NCI-H82 treated with DMSO at 0.1 percent for 48 hours (cell line): ENCODE data around the gene VEPH1.
"Not testable (repeated sequence)": the region's sequence is repeated elsewhere in the genome, so short reads cannot be mapped to it uniquely, and the experiment has no call there.

ENCODE experiments used
- DNase-seq: peaks from one replicate; lab custom pipeline; 2025; ENCODE audit not compliant: unreplicated experiment; lab: John Stamatoyannopoulos, UW

Gene VEPH1

DNA sequence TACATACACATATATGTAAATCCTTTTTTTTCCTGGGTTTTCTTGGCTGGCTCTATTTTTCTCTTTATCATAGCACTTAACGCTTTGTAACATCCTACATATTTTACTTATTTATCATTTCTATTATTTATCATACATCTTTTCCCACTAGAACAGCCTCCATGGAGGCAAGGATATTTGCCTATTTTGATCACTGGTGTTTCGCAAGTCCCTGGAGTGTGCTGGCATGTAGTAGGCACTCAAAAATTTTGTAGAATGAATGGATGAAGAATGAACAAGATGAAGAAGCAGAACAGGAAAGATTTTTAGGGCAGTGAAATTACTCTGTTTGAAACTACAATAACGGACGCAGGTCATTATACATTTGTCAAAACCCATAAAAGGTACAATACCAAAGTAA, 149.6 kb downstream of the VEPH1 start:
- DNase-seq = no peak

DNA sequence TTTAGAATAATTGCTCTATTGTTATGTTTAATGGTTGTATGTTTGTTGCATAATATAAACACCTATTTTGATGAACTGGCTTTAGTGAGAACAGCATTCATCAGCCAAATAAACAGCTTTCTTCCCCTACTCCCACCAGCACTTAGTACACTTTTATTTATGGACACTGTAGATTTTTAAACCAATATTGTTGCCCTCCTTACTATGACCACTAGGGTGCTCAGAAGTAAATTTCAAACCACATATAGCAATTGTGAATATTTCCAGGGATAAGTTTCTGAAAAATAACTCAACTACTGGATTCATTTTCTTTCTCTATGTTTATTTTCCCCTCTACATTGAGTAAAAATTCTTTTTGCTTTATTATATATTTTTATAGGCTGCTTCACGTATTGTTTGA, 151.2 kb downstream of the VEPH1 start:
- DNase-seq = no peak

DNA sequence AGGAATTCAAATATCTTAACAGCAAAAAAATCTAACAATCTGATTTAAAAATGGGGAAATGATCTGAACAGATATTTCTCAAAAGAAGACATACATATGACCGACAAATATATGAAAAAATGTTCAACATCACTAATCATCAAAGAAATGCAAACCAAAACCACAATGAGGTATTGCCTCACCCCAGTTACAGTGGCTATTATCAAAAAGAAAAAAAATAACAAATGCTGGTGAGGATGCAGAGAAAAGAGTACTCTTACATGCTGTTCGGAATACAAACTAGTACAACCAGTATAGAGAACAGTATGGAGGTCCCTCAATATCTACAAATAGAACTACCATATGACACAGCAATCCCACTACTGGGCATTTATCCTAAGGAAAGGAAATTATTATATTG, 152.6 kb downstream of the VEPH1 start:
- not testable (repeated sequence) for DNase-seq

DNA sequence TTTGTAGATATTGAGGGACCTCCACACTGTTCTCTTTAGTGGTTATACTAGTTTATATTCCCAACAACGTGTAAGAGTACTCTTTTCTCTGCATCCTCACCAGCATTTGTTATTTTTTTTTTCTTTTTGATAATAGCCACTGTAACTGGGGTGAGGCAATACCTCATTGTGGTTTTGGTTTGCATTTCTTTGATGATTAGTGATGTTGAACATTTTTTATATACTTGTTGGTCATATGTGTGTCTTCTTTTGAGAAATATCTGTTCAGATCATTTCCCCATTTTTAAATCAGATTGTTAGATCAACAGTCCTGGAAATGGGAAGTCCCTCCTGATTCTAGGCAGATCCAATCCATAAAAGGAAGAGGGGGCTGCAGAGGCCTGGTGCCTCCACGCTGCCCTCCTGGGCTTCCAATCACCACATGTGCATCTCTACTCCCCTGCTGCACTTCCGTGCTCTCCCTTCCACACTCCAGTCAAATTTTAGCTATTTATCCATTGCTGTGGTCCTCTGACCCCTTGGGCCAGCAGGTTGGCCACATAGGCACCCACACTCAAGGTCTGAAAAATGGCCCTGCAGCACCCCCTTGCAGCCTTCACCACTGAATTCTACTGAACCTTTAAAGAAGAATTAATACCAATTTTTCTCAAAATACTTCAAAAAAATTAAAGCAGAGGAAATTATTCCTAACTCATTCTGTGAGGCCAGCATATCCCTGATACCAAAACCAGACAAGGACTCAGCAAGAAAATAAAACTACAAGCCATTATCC, 154.7 kb downstream of the VEPH1 start:
- not testable (repeated sequence) for DNase-seq

DNA sequence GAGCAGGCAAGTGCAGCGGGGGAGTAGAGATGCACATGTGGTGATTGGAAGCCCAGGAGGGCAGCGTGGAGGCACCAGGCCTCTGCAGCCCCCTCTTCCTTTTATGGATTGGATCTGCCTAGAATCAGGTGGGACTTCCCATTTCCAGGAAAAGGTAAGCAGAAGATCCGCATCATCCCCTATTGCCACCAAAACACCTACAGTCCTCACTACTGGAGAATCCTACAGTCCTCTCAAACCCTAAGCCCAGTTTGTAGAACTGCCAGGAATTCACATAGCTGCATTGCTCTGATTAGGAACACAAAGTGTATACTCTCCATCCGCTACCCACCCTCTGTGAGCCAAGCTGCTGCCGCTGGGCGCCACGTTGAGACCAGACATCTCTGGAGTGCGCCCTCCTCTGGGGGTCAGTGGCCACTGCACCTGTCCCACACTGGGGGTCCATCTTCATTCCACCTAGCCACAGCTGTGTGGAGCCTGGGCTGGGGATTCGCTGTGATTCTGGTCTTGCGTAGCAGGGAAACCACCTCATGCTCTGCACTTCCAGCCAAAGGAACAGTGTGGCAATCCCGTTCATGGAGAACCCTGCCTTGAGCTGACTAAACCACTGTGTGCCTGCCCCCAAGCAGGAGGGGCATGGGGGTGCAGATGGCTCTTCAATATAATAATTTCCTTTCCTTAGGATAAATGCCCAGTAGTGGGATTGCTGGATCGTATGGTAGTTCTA, 155.5 kb downstream of the VEPH1 start:
- DNase-seq = no peak

DNA sequence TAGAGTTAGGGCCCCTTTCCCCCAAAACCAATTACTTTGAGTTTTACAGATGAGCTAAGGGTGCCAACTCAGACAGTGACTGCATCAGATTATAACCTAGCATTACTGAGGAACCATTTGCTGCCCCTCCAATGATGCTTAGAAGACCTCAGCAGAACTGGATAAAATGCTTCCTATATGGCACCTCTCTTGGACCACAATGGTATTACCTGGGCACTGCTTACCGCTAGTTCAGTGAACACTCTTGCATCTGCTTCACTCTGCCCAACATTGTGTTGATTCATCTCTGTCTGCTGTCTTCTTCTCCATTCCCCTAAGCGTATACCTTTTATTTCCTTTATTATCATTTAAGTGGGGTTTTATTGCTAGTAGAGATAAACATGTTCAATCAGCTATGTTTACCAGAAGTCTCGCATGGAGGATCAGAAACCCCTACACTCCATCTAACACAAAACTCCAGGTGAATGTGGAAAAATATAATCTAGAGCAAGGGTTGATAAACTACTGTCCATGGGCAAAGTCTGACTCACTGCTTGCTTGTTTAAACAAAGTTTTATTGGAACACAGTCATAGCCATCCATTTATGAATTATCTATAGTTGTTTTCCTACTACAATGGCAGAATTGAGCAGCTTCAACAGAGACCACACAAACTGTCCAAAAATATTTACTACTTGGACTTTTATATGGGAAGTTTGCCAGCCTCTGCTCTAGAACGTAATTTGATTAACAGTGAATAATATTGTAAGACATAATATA, 166.8 kb downstream of the VEPH1 start:
- no peak for DNase-seq

DNA sequence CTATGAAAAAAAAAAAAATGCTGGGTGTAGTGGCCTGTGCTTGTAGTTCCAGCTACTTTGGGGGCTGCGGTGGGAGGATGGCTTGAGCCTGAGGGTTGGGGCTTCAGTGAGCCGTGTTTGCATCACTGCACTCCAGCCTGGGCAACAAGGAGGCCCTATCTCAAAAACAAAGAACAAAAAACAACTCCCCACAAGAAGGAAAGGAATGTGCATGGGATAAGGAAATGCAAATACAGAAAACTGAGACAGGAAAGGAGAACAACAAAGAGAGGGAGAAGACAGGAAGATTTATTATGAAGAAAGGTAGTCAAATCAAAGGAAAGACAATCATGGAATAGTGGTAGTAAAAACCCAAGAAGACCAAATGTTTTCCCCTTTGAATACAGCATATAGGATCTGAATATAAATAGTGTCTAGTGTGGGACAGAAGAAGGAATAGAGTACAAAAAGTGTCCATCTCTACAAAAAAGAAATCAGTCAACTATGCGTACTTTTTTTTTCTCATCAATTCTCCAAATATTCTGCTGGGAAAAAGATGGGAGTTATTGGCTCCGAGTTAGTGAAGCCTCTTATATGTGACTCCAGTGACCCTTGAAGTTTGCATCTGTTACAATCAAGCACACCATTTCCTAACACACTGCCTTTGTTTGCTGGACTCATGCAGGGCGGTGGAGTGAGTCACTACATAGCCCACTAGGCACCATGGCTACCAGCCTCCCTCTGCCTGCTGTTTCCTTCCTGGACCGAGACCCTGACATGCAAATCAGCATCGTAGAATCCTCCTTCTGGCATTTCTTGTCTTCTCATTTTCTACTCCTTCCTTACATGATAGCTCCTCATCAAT, 167.8 kb downstream of the VEPH1 start:
- DNase-seq = no peak

DNA sequence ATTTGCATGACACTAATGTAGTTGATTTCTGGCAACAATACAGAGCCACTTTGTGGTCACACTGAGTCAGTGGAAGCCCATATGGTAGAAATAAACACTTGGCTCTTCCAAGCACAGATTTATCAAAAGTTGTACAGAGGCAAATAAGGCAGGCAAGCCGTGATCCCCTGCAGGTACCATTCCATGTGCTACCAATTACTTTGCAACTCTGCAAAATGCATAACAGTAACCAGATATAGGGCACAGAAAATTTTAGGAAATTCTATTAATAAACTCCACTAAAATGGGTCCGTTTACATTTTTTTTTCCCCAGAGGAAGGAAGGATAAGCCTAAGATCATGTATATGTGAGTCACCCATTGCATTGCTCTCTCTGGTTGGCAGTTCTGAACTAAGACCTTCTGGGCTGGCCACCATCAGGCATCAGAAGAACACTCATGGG, 169.6 kb downstream of the VEPH1 start:
- DNase-seq = no peak

DNA sequence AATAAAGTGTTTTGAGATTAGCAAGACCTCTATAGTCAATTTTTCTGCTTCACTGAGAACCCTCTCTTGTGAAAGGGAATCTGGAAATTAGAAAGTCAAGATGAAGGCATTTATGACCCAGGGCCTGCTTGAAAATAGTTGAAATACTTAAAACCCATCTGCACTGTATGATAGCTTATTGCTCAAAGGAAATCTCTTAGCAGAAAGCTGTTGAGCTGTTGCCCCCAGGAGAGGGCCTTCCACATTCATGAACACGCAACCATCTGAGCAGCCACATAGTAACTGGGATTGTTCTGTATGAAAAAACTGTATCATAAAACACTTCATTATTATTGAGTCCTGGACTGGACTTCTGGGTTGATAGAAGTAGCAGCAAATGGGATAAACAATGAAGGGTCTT, 173.0 kb downstream of the VEPH1 start:
- no peak for DNase-seq

DNA sequence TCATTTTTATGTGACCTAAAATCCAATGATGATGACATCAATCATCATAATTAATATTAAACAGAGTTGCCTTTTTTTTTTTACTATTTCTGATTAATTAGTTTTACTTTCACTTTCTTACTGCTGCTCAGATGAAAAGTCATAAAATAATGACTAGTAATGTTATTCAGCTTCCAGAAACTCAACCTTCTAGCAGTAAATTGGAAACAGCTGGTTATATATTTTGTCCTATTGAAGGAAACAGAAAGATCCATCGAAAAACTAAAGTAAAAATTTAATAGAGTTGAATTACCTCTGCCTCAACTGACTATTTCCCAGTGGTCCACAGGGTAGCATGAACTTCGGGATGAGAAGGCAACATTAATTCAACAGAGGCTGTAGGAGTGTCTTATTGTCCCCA, 173.7 kb downstream of the VEPH1 start:
- DNase-seq = no peak

DNA sequence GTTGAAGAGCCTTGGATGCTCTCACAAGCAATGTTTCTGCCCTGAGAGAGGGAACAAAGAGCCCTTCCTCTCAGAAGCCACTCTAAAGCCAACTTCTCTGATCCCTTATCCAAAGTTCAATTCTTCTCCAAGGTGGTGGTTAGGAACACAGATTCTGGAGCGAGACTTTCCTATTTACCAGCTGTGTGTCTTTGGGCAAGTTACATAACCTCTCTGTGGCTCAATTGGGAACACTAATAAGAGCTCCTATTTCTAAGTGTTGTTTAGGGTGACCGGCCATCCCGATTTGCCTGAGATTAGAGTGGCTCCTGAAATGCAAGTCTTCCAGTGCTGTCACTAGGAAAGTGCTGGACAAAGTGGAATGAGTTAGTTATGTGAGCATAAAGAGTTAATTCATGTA, 175.4 kb downstream of the VEPH1 start:
- no peak for DNase-seq

DNA sequence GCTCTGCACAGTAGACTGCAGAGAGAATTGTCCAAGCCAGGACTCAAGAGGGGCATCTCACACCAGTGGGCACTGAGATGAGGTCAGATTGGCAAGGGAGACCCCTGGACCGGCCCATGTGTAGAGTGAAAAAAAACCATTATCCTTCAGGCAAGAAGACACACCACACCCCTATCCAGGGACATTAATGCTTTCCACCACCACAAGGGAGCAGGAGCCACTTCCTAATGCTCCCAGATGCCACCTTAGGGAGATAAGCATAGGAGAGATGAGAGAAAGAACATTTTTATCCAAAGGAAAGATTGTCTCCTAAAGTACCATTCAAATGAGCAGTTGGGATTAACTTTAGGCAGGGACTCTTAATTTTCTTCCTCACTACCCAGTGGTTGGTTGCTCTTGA, 176.2 kb downstream of the VEPH1 start:
- no peak for DNase-seq

DNA sequence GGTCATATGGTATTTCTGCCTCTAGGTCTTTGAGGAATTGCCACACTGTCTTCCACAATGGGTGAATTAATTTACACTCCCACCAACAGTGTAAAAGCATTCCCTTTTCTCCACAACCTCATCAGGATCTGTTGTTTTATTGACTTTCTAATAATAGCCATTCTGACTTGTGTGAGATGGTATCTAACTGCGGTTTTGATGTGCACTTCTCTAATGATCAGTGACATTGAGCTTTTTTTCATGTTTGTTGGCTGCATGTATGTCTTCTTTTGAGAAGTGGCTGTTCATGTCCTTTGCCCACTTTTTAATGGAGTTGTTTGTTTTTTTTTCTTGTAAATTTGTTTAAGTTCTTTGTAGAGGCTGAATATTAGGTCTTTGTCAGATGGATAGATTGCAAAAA, 178.3 kb downstream of the VEPH1 start:
- DNase-seq = not testable (repeated sequence)

DNA sequence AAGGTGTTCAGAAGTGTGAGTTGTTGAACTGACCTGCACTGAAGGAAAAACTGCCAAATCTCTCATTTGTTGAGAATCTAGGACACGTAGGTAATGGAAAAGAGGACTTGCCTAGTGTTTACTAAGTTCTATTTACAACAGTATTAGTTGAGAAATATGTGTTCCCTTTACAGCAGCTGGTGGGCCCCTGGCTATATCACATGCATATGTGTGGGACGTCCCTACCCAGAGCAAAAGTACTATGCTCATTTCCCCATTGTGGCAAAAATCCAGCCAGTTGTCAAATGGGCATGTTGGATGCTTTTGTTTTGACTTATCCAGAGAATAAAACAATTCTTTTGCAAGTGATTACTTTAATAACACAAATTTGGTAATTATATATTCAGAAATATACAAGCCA, 179.9 kb downstream of the VEPH1 start:
- no peak for DNase-seq

DNA sequence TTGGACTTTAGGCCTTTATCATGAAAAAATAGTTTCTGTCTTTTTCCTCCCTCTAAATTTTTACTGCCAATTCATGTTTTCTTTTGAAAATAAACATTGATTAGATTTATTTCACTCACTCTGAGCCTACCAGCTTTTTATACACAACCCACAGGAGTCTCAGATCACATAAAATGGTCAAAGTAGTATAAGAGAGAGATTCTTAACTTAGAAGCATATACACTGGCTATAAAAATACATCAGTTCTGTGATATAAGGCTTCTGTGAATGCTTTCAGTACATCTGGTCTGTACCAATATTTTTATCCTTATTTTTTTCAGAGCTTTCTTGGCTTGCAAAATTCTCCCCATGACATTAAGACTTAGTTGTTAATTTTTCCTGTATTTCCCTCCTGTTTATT, 183.5 kb downstream of the VEPH1 start:
- no peak for DNase-seq

DNA sequence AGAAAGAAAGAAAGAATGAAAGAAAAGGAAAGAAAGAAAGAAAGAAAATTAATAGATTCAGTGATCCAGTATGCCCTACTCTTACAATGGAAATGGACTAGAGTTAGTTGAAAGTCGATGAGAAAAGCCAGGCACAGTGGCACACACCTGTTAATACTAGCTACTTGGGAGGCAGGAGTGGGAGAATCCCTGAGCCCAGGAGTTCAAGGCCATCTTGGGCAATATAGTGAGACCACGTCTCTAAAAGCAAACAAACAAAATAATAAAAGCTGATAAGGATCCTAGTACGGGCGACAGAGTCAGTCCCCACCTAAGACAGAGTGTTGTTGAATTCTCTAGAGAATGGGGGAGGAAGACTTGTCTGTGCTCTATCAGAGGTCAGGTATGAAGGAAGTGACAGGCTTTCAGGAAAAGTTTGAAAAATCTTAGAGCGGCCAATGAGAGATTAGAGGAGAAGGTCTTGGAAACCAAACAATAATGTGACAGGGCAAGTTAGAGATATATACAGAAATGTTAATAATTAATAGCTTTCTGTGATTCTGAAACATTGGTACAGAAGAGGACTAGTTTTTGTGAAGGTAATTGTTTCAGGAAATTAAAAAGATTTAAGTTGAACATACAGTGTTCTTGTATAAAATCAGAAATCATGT, 184.5 kb downstream of the VEPH1 start:
- no peak for DNase-seq

DNA sequence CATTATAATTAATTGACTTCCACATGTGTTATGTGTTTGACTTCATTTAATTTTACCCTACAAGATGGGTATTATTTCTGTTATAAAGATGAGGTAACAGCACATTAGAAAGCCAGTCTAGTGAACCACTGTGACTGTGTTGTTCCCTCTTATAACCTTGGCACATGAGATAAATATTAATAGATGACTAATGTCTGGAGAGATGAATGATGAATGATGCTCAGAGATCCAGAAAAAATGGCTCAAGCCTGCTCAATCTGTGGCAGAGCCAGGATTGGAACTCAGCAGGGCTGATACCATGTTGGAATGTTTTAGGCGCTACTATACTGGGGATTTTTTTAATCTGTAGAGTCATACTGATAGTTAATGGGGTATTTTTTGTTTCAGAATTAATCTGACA, 185.3 kb downstream of the VEPH1 start:
- no peak for DNase-seq

DNA sequence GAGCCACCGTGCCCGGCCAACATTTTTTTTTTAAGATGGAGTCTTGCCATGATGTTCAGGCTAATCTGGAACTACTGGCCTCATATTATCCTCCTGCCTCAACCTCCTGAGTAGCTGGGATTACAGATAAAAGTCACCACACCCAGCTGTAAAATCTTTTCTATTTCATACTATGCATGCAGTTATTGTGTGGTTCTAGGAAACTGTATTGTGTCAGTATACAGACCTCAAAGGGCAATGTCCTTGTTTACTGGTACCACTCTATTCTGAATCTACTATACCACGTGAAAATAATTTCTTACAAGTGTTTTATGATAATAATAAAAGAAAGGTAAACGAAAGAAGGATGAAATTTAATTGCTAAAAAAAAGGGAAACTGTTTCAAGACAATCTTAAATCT, 190.0 kb downstream of the VEPH1 start:
- no peak for DNase-seq

DNA sequence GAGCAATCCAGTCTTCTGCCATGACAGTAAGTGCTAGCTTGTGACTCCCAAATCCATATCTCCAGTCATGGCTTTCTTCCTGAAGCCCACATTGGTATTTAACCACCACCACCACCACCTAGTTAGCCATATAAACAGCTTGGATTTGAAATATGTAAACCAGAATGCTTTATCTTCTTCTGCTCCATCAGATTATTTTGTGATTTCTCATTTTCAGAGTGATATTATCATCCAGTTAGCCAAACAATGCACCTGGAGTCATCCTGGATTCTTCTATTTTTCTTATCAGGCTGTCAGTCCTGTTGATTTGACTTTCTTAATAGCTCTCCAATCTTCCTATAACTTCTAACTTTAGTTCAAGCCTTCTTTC, 190.9 kb downstream of the VEPH1 start:
- DNase-seq = no peak

DNA sequence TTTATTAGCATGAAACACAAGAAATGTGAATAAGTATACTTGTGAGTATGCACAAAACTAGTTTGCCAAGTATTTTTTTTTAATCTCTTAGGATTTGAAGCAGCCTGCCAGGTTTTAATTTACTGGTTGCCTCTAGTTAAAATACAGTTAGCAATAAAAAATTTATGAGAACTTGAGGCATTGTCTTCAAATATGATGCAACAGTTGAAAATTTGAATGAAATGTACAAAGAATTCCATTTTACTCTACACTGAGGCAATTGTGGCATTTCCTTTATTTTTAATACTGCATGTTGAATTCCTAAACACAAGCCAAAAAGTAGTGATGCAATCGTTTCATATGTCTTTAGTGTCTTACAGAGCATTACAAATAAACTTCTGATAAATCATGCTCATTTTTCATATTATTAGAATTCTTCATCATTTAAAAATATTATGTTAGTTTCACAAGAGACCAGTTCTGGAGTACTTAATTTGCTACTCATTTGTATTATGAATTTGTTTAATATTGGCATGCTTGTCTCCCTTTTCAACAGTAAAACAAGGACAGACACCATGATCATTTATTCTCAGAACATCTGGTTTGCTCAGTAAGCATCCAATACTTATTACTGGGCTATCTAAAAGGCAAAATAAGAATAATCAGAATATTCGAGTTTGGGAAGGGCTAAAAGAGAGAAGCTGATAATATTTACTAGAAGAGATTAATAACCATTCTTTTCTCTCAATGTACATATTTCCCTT, 191.4 kb downstream of the VEPH1 start:
- no peak for DNase-seq
